GM12891 (cell line): ENCODE data around the gene RBM18.

Source experiments
- POLR2A ChIP-seq: IDR thresholded peaks from 2 replicates; pipeline ENCODE4 v1.6.1; 2011; ENCODE audit warnings: low read depth, low read length, control low read depth
- POLR2AphosphoS5 ChIP-seq: IDR thresholded peaks from 2 replicates; pipeline ENCODE4 v1.6.1; 2011; ENCODE audit warnings: low read depth, low read length, control low read depth
- POU2F2 ChIP-seq: IDR thresholded peaks from 2 replicates; pipeline ENCODE4 v1.6.1; 2011; ENCODE audit warnings: low read depth, mild to moderate bottlenecking, control low read depth, low read length, moderate library complexity
- SPI1 ChIP-seq: IDR thresholded peaks from 2 replicates; pipeline ENCODE4 v1.6.1; 2011; ENCODE audit warnings: low read depth, low read length, control low read depth
- TAF1 ChIP-seq: IDR thresholded peaks from 2 replicates; pipeline ENCODE4 v1.6.1; 2011; ENCODE audit warnings: low read depth, low read length, control low read depth

DNA sequence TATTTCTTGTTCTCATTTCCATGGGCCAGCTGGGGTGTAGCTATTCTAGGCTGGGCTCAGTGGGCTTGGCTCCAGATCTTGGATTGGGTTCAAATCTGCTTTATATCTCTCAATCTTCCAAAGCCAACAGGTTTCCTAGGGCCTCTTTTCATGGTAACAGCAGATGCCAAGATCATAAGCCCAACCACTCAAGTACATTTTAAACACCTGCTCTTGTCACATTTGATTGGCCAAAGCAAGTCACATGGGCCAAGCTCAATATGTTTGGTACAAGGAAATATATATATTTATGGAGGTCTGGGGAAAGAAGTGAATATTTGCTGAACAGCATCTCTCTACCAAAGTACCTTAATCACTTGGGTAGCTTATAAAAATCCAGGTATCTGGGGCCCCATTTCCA, 49.5 kb upstream of the RBM18 start:
- no peak for TF ChIP-seq POLR2A
- no peak for TF ChIP-seq TAF1
- no peak for TF ChIP-seq POLR2AphosphoS5
- no peak for TF ChIP-seq POU2F2
- TF ChIP-seq SPI1: no peak
